Measurements from ENCODE around the gene ZNF275. TPM values are rescaled to one million over a fixed set of nuclear protein-coding genes. Genes with fewer than 3 reads are reported as not detected.

Gene ZNF275
- total and polyA plus RNA-seq, 2 donors (not counting 1 experiment from before 2014, with no cell fraction given), result 8.8 to 17.6 TPM

DNA sequence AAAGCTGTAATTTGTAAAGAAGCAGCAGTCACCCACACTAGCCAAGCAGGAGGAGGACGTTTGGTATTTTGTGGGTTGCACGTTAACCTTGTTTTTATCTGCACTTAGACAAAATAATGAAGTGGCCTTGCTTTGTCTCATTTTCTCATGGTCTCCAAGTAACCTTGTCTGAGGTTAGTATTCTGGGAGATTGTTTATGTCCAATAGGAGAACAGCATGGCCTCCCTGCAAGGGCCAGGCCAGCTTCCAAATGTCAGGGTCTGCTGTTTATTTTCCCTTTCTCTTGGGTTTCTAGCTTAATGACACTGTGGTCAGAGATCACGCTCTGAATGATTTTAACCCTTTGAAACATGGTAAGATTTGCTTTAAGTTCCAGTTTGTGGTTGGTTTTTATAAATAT, 37.3 kb downstream of the ZNF275 start:
- DNase-seq (no peak), ATAC-seq (ENCODE audit: low read depth) (no peak)
- no peak overlapping the region for H3K4me3 Mint-ChIP-seq
- Histone ChIP-seq H3K27me3 (replicated peaks in 1 of 4; ENCODE audit: control extremely low read depth in 1 of 4, control insufficient read depth in 3 of 4, insufficient read depth in 4 of 4, low read length in 3 of 4) (peaks cover 0 to 3% (median 0%) of the 10 kb centered on the region in 4 experiments), H3K4me3 (ENCODE audit: control extremely low read depth in 1 of 5, extremely low read depth in 1 of 5, insufficient read depth in 1 of 5, low read depth in 2 of 5, low read length in 4 of 5) (no peak overlapping the region), H3K9ac (ENCODE audit: low read length) (no peak overlapping the region), H3K4me1 (ENCODE audit: control insufficient read depth in 2 of 2, insufficient read depth in 2 of 2, low read length in 2 of 2) (no peaks in the 10 kb centered on the region), H3K79me2 (ENCODE audit: control insufficient read depth, insufficient read depth, low read length) (no peaks in the 10 kb centered on the region), H3K27ac (ENCODE audit: low read length in 2 of 2) (no peak overlapping the region), H3K4me2 (replicated peaks; ENCODE audit: low read depth, low read length, poor library complexity, severe bottlenecking) (no peak overlapping the region), H2AFZ (ENCODE audit: insufficient read depth, low read depth, low read length, poor library complexity, severe bottlenecking) (no peak overlapping the region), H4K20me1 (ENCODE audit: control insufficient read depth, insufficient read depth, low read length, poor library complexity, severe bottlenecking) (no peaks in the 10 kb centered on the region), H3K9me3 (ENCODE audit: control extremely low read depth in 1 of 3, control insufficient read depth in 2 of 3, insufficient read depth in 1 of 3, low read length in 2 of 3) (no peaks in the 10 kb centered on the region), H3K36me3 (replicated peaks in 1 of 2; ENCODE audit: control extremely low read depth in 1 of 2, control insufficient read depth in 1 of 2, extremely low read depth in 1 of 2, insufficient read depth in 2 of 2, low read length in 1 of 2) (no peaks in the 10 kb centered on the region)
- no CpG with 5 or more reads among the region's 3 CpGs for WGBS (ENCODE audit: insufficient coverage)
- H3K4me1 Mint-ChIP-seq, result no peaks in the 10 kb centered on the region
- H3K9me3 Mint-ChIP-seq (ENCODE audit: insufficient read depth), result no peaks in the 10 kb centered on the region
- POLR2A ChIA-PET, result no interaction called here
- no peak overlapping the region for H3K27ac Mint-ChIP-seq
- CTCF ChIA-PET, result no interaction called here
- TF ChIP-seq EZH2 (IDR thresholded peaks at IDR 0.05; ENCODE audit: borderline replicate concordance, insufficient read depth, low read depth, low read length, poor library complexity, severe bottlenecking) (no peak), CTCF (IDR thresholded peaks at IDR 0.05) (no peak)
- peaks cover 10% of the 10 kb centered on the region for H3K27me3 Mint-ChIP-seq
- intact Hi-C loops (cut with micrococcal nuclease), result no loop called here

DNA sequence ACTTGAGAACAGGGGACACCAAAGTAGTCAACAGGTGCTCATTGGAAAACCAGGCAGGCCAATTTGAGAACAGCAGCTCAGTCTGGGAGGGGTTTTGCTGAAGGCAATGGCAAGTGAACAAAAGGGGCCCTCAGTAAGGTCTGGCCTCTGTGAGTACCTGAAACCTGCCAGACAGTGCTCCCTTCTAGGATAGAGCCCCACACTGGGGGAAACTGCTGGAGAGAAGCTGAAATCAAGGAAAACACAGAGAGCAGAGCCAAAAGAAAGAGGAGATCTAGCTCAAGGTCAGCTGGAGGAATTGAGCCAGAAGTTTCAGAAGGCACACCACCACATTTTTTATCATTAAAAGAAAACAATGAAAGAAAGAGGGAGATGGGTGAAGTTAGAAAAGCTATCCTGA, 39.0 kb downstream of the ZNF275 start:
- Histone ChIP-seq H3K27ac (ENCODE audit: low read length in 2 of 2) (no peak overlapping the region), H3K9me3 (ENCODE audit: control extremely low read depth in 1 of 3, control insufficient read depth in 2 of 3, insufficient read depth in 1 of 3, low read length in 2 of 3) (no peaks in the 10 kb centered on the region), H3K36me3 (replicated peaks in 1 of 2; ENCODE audit: control extremely low read depth in 1 of 2, control insufficient read depth in 1 of 2, extremely low read depth in 1 of 2, insufficient read depth in 2 of 2, low read length in 1 of 2) (no peaks in the 10 kb centered on the region), H4K20me1 (ENCODE audit: control insufficient read depth, insufficient read depth, low read length, poor library complexity, severe bottlenecking) (no peaks in the 10 kb centered on the region), H3K9ac (ENCODE audit: low read length) (no peak overlapping the region), H3K4me3 (ENCODE audit: control extremely low read depth in 1 of 5, extremely low read depth in 1 of 5, insufficient read depth in 1 of 5, low read depth in 2 of 5, low read length in 4 of 5) (no peak overlapping the region), H3K4me1 (ENCODE audit: control insufficient read depth in 2 of 2, insufficient read depth in 2 of 2, low read length in 2 of 2) (no peaks in the 10 kb centered on the region), H3K79me2 (ENCODE audit: control insufficient read depth, insufficient read depth, low read length) (no peaks in the 10 kb centered on the region), H3K4me2 (replicated peaks; ENCODE audit: low read depth, low read length, poor library complexity, severe bottlenecking) (no peak overlapping the region), H3K27me3 (replicated peaks in 1 of 4; ENCODE audit: control extremely low read depth in 1 of 4, control insufficient read depth in 3 of 4, insufficient read depth in 4 of 4, low read length in 3 of 4) (peaks cover 0 to 3% (median 0%) of the 10 kb centered on the region in 4 experiments), H2AFZ (ENCODE audit: insufficient read depth, low read depth, low read length, poor library complexity, severe bottlenecking) (no peak overlapping the region)
- Mint-ChIP-seq H3K27ac (no peak overlapping the region), H3K4me3 (no peak overlapping the region), H3K4me1 (no peaks in the 10 kb centered on the region), H3K27me3 (peaks cover 10% of the 10 kb centered on the region), H3K9me3 (ENCODE audit: insufficient read depth) (no peaks in the 10 kb centered on the region)
- intact Hi-C loops (cut with micrococcal nuclease), result no loop called here
- no peak for TF ChIP-seq CTCF (IDR thresholded peaks at IDR 0.05)
- no peak for TF ChIP-seq EZH2 (IDR thresholded peaks at IDR 0.05; ENCODE audit: borderline replicate concordance, insufficient read depth, low read depth, low read length, poor library complexity, severe bottlenecking)
- CTCF ChIA-PET, result no interaction called here
- no peak for DNase-seq
- ATAC-seq (ENCODE audit: low read depth), result no peak
- POLR2A ChIA-PET, result no interaction called here
